K562 (cell line): ENCODE data around the gene SNUPN. TPM values are rescaled to one million over a fixed set of nuclear protein-coding genes. Genes with fewer than 3 reads are reported as not detected.

Experiments
- ATAC-seq: fragments of 200-7000 bp; cut with Tn5 transposase; 3 replicates; pipeline ENCODE4 v1.9.1; 2020; ENCODE audit warnings: moderate library complexity
- BruUV-seq: library from RNA; stranded (reverse); fragments of 400-500 nt; replicated peaks from 2 replicates; lab custom pipeline; 2021; lab: Mats Ljungman, UMichigan
- CTCF ChIA-PET: fragments of 300-600 bp; formaldehyde crosslinking; extraction: SDS; loops from one replicate; lab custom pipeline; 2021; ENCODE audit warnings: low intra/inter-chr PET ratio; lab: Yijun Ruan, JAX
- POLR2A ChIA-PET: fragments of 300-600, 350-650 bp; sonication (Branson Sonifier 250); formaldehyde crosslinking; extraction: SDS; loops from one replicate; lab custom pipeline; 2021; ENCODE audit warnings: antibody characterized with exemption, inconsistent platforms; lab: Yijun Ruan, JAX
- DNase-seq, 4 experiments: peaks; one replicate each; pipeline versions ENCODE4 v3.0.0 to v3.0.0-alpha.2; 2011 to 2018; ENCODE audit warnings: low spot score in 3 of 4, mixed read lengths in 3 of 4; ENCODE audit errors: extremely low read depth in 1 of 4
- FAIRE-seq: peaks from 2 replicates; lab custom pipeline; 2011; peaks lifted over from hg19 to GRCh38; lab: Jason Lieb, UNC
- H2AFZ ChIP-seq: 2 replicates; pipeline ENCODE4 v1.6.0; 2011; ENCODE audit warnings: low read depth, low read length, control low read depth, inconsistent platforms
- H3K27ac ChIP-seq: fragments of 200-600 bp; 3 replicates; pipeline ENCODE4 v1.8.0; 2011; ENCODE audit warnings: low read depth, mild to moderate bottlenecking, control low read depth, inconsistent platforms, low read length, moderate library complexity, mixed read lengths; ENCODE audit errors: extremely low read depth
- H3K27me3 ChIP-seq, 2 experiments: fragments of 300-600 bp in 1 of 2; 2 replicates in 1 of 2; 3 replicates in 1 of 2; pipeline versions ENCODE4 v1.6.0 to v1.8.0; 2011; ENCODE audit warnings: inconsistent platforms in 2 of 2, low read length in 2 of 2, mild to moderate bottlenecking in 1 of 2, mixed read lengths in 1 of 2, moderate library complexity in 1 of 2; ENCODE audit not compliant: control insufficient read depth in 2 of 2, insufficient read depth in 2 of 2
- H3K36me3 ChIP-seq: fragments of 300-600 bp; 3 replicates; pipeline ENCODE4 v1.8.0; 2011; ENCODE audit warnings: mild to moderate bottlenecking, low read length, inconsistent platforms; ENCODE audit not compliant: control insufficient read depth, insufficient read depth
- H3K4me1 ChIP-seq, 2 experiments: fragments of 200-600 bp in 1 of 2; replicated peaks in 1 of 2; 2 replicates in 1 of 2; 3 replicates in 1 of 2; pipeline versions ENCODE4 v1.5.1 to v1.8.0; 2011; ENCODE audit warnings: inconsistent platforms in 2 of 2, low read length in 2 of 2, mild to moderate bottlenecking in 1 of 2, mixed read lengths in 1 of 2, moderate library complexity in 1 of 2; ENCODE audit not compliant: control insufficient read depth in 2 of 2, insufficient read depth in 2 of 2
- H3K4me2 ChIP-seq: 2 replicates; pipeline ENCODE4 v1.6.1; 2011; ENCODE audit warnings: low read length, control low read depth, inconsistent platforms, mixed read lengths; ENCODE audit not compliant: insufficient read depth
- H3K4me3 ChIP-seq: fragments of 200-600 bp; sonication (generic), shearing (Covaris generic); 2 replicates; pipeline ENCODE4 v1.5.1; 2016; ENCODE audit warnings: control low read depth, inconsistent platforms
- H3K79me2 ChIP-seq: fragments of 200-600 bp; 3 replicates; pipeline ENCODE4 v1.8.0; 2011; ENCODE audit warnings: low read length, inconsistent platforms; ENCODE audit not compliant: control insufficient read depth, insufficient read depth
- H3K9ac ChIP-seq, 2 experiments: 2 replicates each; pipeline versions ENCODE4 v1.6.0 to v1.6.1; 2011; ENCODE audit warnings: low read depth in 2 of 2, low read length in 2 of 2, control low read depth in 1 of 2, inconsistent platforms in 1 of 2, mild to moderate bottlenecking in 1 of 2, mixed read lengths in 1 of 2; ENCODE audit not compliant: insufficient read depth in 1 of 2
- H3K9me1 ChIP-seq: one replicate; pipeline ENCODE4 v1.6.0; 2011; ENCODE audit warnings: inconsistent platforms, mild to moderate bottlenecking, low read length, moderate library complexity; ENCODE audit not compliant: control insufficient read depth, insufficient read depth
- H3K9me3 ChIP-seq: replicated peaks from 2 replicates; pipeline ENCODE4 v1.5.1; 2011; ENCODE audit warnings: low read depth, low read length, inconsistent platforms; ENCODE audit not compliant: control insufficient read depth, insufficient read depth
- H4K20me1 ChIP-seq: replicated peaks from 2 replicates; pipeline ENCODE4 v1.6.1; 2011; ENCODE audit warnings: low read length, inconsistent platforms, mixed read lengths; ENCODE audit not compliant: control insufficient read depth, insufficient read depth
- ATF2 ChIP-seq: sonication (generic); formaldehyde crosslinking; IDR thresholded peaks from 2 replicates; pipeline ENCODE4 v1.8.1; 2022; ENCODE audit warnings: missing genetic modification reagents
- ELF2 ChIP-seq: fragments of 250-450 bp; sonication (Bioruptor Pico); IDR thresholded peaks from 2 replicates; pipeline ENCODE4 v1.5.0; 2021; ENCODE audit warnings: mild to moderate bottlenecking
- GATA2 ChIP-seq: sonication (generic); formaldehyde crosslinking; IDR thresholded peaks from 2 replicates; pipeline ENCODE4 v1.4.0; 2020; ENCODE audit warnings: mild to moderate bottlenecking, missing genetic modification reagents
- MAFG ChIP-seq: fragments of 450-650 bp; conservative IDR thresholded peaks from 2 replicates; pipeline ENCODE4 v1.6.1; 2016; ENCODE audit warnings: missing genetic modification characterization, missing compliant biosample characterization
- MAFK ChIP-seq: IDR thresholded peaks from 2 replicates; pipeline ENCODE4 v1.6.1; 2011; ENCODE audit warnings: low read length, improper control_type of control experiment
- MXD1 ChIP-seq: fragments of 250-450 bp; sonication (Bioruptor Pico); IDR thresholded peaks from 2 replicates; pipeline ENCODE4 v1.8.0; 2021; ENCODE audit warnings: borderline replicate concordance, mild to moderate bottlenecking, moderate library complexity; ENCODE audit not compliant: poor library complexity, severe bottlenecking
- RAD21 ChIP-seq, 2 experiments: fragments of 250-450 bp in 1 of 2; fragments of 450-650 bp in 1 of 2; sonication (Bioruptor Pico) in 1 of 2; formaldehyde crosslinking in 1 of 2; IDR thresholded peaks in 1 of 2; conservative IDR thresholded peaks in 1 of 2; 2 replicates each; pipeline versions ENCODE4 v1.4.0 to v1.8.0; 2020 to 2022; ENCODE audit warnings: mild to moderate bottlenecking in 2 of 2, moderate library complexity in 1 of 2
- SMAD1 ChIP-seq: fragments of 150-350 bp; IDR thresholded peaks from 2 replicates; pipeline ENCODE4 v1.6.1; 2014; ENCODE audit warnings: low read length, low read depth; ENCODE audit not compliant: partially characterized antibody
- SMC3 ChIP-seq: conservative IDR thresholded peaks from 2 replicates; pipeline ENCODE4 v1.6.1; 2011; ENCODE audit warnings: low read depth, low read length, improper control_type of control experiment; ENCODE audit not compliant: insufficient read depth
- ZFP91 ChIP-seq: sonication (generic); formaldehyde crosslinking; IDR thresholded peaks from 2 replicates; pipeline ENCODE4 v1.8.0; 2022; ENCODE audit warnings: mild to moderate bottlenecking, missing genetic modification reagents
- ZNF77 ChIP-seq: fragments of 250-450 bp; sonication (Bioruptor Pico); IDR thresholded peaks from 2 replicates; pipeline ENCODE4 v1.5.0; 2020
- WGBS: fragments of 100-300 bp; shearing (Covaris generic); methylation state at CpG from one replicate; pipeline ENCODE4 v1.1.6; 2016; ENCODE audit warnings: low coverage, mixed read lengths; ENCODE audit not compliant: insufficient coverage; ENCODE audit errors: missing lambda C conversion rate; 5-methylcytosine and 5-hydroxymethylcytosine counted together
- in situ Hi-C: fragments of 300-500 bp; cut with MboI; formaldehyde crosslinking; loops from 4 replicates; pipeline ENCODE4 v1.15.0; 2018; ENCODE audit warnings: inconsistent platforms, mixed read lengths
- intact Hi-C: fragments of 100-400 bp; cut with micrococcal nuclease; formaldehyde crosslinking; loops from 2 replicates; pipeline ENCODE4 v1.14.2; 2022
- polyA plus RNA-seq, 8 experiments: library from polyadenylated mRNA; depleted of rRNA in 4 of 8; stranded (reverse) in 5 of 8; unstranded in 3 of 8; fragments of >200 nt; fragmentation: Nextera tagmentation in 2 of 8; fragmentation: Illumina TruSeq in 1 of 8; extraction: Ambion mirVana in 2 of 8; extraction: Trizol in 1 of 8; gene quantifications; 2 replicates each; pipeline versions ENCODE4 v1.2.1 to v1.2.3, GENCODE V29; 2011 to 2014; ENCODE audit warnings: inconsistent platforms in 1 of 8, missing spikeins in 1 of 8
- total RNA-seq, 7 experiments: library from RNA; depleted of rRNA in 6 of 7; stranded (reverse); fragments of >200 nt in 6 of 7; fragmentation: Illumina TruSeq in 2 of 7; extraction: Trizol in 2 of 7; gene quantifications; 2 replicates each; pipeline versions ENCODE4 v1.2.1 to v1.2.3, GENCODE V29; 2011 to 2021; ENCODE audit warnings: low replicate concordance in 1 of 7
- TF ChIP-seq, protein P1 (sequence below): sonication (generic); formaldehyde crosslinking; IDR thresholded peaks from 2 replicates; pipeline ENCODE4 v1.8.1; 2023; ENCODE audit warnings: mild to moderate bottlenecking, missing genetic modification reagents

SNUPN gene
- total and polyA plus RNA-seq, 9 of the 15 experiments (the other 6 are each of a cell fraction or from before 2014, with no cell fraction given) = 32.2 to 78.3 (median 40.0) TPM

- H3K4me2 ChIP-seq = no peak overlapping the region
- in situ Hi-C loops = loop anchor here (10.0 kb wide), 1 partner anchor 647 kb away; the partner anchor contains the start of gene PPCDC
- H3K9me3 ChIP-seq = no peaks in the 10 kb centered on the region
- H3K9ac ChIP-seq = peak overlapping the region in 1 of 2 experiments; percentile 53; a peak in 1 of 4 replicates
- no peaks in the 10 kb centered on the region for H3K27me3 ChIP-seq
- H3K4me3 ChIP-seq = no peak overlapping the region
- no peaks in the 10 kb centered on the region for H3K79me2 ChIP-seq
- 50% methylated on average over 11 of the region's 11 CpGs for WGBS
- CTCF ChIA-PET = interaction anchor here (0.6 kb wide), 1 partner anchor 250 kb away, joined by 3 read pairs; no protein-coding TSS in a partner anchor
- DNase-seq (no peak), FAIRE-seq (no peak), ATAC-seq (no peak)
- H3K4me1 ChIP-seq = peaks cover 10 to 55% of the 10 kb centered on the region in 2 experiments; a peak in 4 of 5 replicates
- intact Hi-C loops = no loop called here
- POLR2A ChIA-PET = interaction anchor here (0.7 to 3.2 kb wide), 3 partner anchors 11 to 220 kb away, joined by 3 to 10 read pairs (median 3); partner anchors contain the start of genes SIN3A and SNUPN
- H2AFZ ChIP-seq = no peak overlapping the region
- H3K9me1 ChIP-seq = peaks cover 3% of the 10 kb centered on the region
- no TSS peak for BruUV-seq
- no peak overlapping the region; the same call in 2 of the 3 replicates for H3K27ac ChIP-seq
- H4K20me1 ChIP-seq = peaks cover 3% of the 10 kb centered on the region; the same call in 1 of the 2 replicates
- no peaks in the 10 kb centered on the region for H3K36me3 ChIP-seq
- no peak for TF ChIP-seq SMAD1
- TF ChIP-seq SMC3 = no peak
- no peak for TF ChIP-seq RAD21 (CRISPR knock-in tag; conservative IDR thresholded peaks at IDR 0.05 in 1 of 2, IDR thresholded peaks at IDR 0.05 in 1 of 2)
- peak; percentile 27; the same call in 1 of the 2 replicates for TF ChIP-seq MAFK
- TF ChIP-seq, protein P1, sequence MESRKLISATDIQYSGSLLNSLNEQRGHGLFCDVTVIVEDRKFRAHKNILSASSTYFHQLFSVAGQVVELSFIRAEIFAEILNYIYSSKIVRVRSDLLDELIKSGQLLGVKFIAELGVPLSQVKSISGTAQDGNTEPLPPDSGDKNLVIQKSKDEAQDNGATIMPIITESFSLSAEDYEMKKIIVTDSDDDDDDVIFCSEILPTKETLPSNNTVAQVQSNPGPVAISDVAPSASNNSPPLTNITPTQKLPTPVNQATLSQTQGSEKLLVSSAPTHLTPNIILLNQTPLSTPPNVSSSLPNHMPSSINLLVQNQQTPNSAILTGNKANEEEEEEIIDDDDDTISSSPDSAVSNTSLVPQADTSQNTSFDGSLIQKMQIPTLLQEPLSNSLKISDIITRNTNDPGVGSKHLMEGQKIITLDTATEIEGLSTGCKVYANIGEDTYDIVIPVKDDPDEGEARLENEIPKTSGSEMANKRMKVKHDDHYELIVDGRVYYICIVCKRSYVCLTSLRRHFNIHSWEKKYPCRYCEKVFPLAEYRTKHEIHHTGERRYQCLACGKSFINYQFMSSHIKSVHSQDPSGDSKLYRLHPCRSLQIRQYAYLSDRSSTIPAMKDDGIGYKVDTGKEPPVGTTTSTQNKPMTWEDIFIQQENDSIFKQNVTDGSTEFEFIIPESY = 0 out of 2 replicates have a peak, but pooled peaks have one; percentile 20
- TF ChIP-seq ATF2 (CRISPR knock-in tag) = no peak
- no peak for TF ChIP-seq ZFP91 (CRISPR knock-in tag)
- TF ChIP-seq ELF2 (CRISPR knock-in tag) = no peak
- TF ChIP-seq MXD1 = no peak
- TF ChIP-seq GATA2 (CRISPR knock-in tag) = 0 out of 2 replicates have a peak, but pooled peaks have one; percentile 11
- 0 out of 2 replicates have a peak, but pooled peaks have one; percentile 13 for TF ChIP-seq MAFG (tag)
- TF ChIP-seq ZNF77 (CRISPR knock-in tag) = no peak
Observed at GRCh38 chr15:75671730-75672602, 46.4 kb upstream of the SNUPN start.
